K562 (cell line): Measurements from ENCODE around the gene SEZ6.

Source experiments
- BHLHE40 ChIP-seq: IDR thresholded peaks from 2 replicates; pipeline ENCODE4 v1.6.1; 2011; ENCODE audit warnings: low read length, improper control_type of control experiment
- FOXP1 ChIP-seq: sonication (generic); formaldehyde crosslinking; IDR thresholded peaks from 2 replicates; pipeline ENCODE4 v1.8.0; 2022; ENCODE audit warnings: mild to moderate bottlenecking, missing genetic modification reagents
- TF ChIP-seq, protein P1 (sequence below): sonication (generic); formaldehyde crosslinking; IDR thresholded peaks from 2 replicates; pipeline ENCODE4 v1.8.0; 2023; ENCODE audit warnings: mild to moderate bottlenecking, missing genetic modification reagents

DNA sequence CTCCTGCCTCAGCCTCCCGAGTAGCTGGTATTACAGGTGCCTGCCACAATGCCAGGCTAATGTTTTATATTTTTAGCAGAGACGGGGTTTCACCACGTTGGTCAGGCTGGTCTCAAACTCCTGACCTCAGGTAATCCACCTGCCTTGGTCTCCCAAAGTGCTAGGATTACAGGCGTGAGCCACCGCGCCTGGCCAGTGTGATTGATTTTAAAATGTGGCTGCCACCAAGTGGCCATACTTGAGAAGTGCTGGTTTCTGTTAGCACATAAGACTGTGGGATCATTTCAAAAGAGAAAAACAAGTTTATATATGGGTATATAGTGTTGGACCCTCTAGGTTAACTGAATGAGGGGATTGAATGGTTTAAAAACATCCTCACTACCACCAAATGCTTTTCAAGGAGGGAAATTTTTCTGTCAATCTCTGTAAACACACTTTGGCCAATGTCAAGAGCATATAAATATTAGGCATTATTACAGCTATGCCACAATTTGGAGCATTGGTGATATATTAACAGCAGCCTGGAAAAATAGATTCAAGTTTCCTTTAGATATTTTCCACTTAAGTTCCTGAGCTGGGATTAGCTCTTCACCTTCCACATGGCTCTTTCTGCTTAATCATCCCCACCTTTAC lies 89.4 kb downstream of the SEZ6 start:
- TF ChIP-seq, protein P1, sequence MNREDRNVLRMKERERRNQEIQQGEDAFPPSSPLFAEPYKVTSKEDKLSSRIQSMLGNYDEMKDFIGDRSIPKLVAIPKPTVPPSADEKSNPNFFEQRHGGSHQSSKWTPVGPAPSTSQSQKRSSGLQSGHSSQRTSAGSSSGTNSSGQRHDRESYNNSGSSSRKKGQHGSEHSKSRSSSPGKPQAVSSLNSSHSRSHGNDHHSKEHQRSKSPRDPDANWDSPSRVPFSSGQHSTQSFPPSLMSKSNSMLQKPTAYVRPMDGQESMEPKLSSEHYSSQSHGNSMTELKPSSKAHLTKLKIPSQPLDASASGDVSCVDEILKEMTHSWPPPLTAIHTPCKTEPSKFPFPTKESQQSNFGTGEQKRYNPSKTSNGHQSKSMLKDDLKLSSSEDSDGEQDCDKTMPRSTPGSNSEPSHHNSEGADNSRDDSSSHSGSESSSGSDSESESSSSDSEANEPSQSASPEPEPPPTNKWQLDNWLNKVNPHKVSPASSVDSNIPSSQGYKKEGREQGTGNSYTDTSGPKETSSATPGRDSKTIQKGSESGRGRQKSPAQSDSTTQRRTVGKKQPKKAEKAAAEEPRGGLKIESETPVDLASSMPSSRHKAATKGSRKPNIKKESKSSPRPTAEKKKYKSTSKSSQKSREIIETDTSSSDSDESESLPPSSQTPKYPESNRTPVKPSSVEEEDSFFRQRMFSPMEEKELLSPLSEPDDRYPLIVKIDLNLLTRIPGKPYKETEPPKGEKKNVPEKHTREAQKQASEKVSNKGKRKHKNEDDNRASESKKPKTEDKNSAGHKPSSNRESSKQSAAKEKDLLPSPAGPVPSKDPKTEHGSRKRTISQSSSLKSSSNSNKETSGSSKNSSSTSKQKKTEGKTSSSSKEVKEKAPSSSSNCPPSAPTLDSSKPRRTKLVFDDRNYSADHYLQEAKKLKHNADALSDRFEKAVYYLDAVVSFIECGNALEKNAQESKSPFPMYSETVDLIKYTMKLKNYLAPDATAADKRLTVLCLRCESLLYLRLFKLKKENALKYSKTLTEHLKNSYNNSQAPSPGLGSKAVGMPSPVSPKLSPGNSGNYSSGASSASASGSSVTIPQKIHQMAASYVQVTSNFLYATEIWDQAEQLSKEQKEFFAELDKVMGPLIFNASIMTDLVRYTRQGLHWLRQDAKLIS, result no peak
- no peak for TF ChIP-seq BHLHE40
- TF ChIP-seq FOXP1, result no peak
